K562 (cell line): Measurements from ENCODE around the gene ARAF. TPM values are rescaled to one million over a fixed set of nuclear protein-coding genes. Genes with fewer than 3 reads are reported as not detected.
A peak's percentile ranks its signal among the peaks of the same experiment; 100 is the strongest.

Experiments
- BRF1 ChIP-seq: IDR thresholded peaks from 3 replicates; pipeline ENCODE4 v1.6.1; 2011; ENCODE audit warnings: borderline replicate concordance, mild to moderate bottlenecking; ENCODE audit not compliant: insufficient read length; ENCODE audit errors: extremely low read depth
- CBX8 ChIP-seq: fragments of 200-600 bp; sonication (generic); IDR thresholded peaks from 2 replicates; pipeline ENCODE4 v1.6.1; 2012; ENCODE audit warnings: borderline replicate concordance, mixed run types, low read depth, mild to moderate bottlenecking, moderate library complexity, mixed read lengths, low read length, control low read depth, inconsistent platforms; ENCODE audit not compliant: poor library complexity, severe bottlenecking; ENCODE audit errors: extremely low read depth
- HDAC1 ChIP-seq, 2 experiments: fragments of 450-650 bp; IDR thresholded peaks; 2 replicates each; pipeline ENCODE4 v1.6.1; 2016 to 2017; ENCODE audit warnings: inconsistent platforms in 1 of 2, mild to moderate bottlenecking in 1 of 2, moderate library complexity in 1 of 2
- MXD1 ChIP-seq: fragments of 250-450 bp; sonication (Bioruptor Pico); IDR thresholded peaks from 2 replicates; pipeline ENCODE4 v1.8.0; 2021; ENCODE audit warnings: borderline replicate concordance, mild to moderate bottlenecking, moderate library complexity; ENCODE audit not compliant: poor library complexity, severe bottlenecking
- SAP30 ChIP-seq: fragments of 200-600 bp; sonication (generic); IDR thresholded peaks from 2 replicates; pipeline ENCODE4 v1.6.1; 2012; ENCODE audit warnings: borderline replicate concordance, low read depth, mild to moderate bottlenecking, moderate library complexity, low read length, control low read depth, inconsistent platforms; ENCODE audit not compliant: insufficient read depth, poor library complexity, severe bottlenecking
- SMARCA4 ChIP-seq: fragments of 450-650 bp; IDR thresholded peaks from 2 replicates; pipeline ENCODE4 v1.6.1; 2016
- SMARCB1 ChIP-seq: IDR thresholded peaks from 2 replicates; pipeline ENCODE4 v1.6.1; 2011; ENCODE audit warnings: improper control_type of control experiment, low read depth; ENCODE audit not compliant: insufficient read length
- SMARCC2 ChIP-seq: fragments of 450-650 bp; IDR thresholded peaks from 2 replicates; pipeline ENCODE4 v1.6.1; 2017; ENCODE audit warnings: antibody characterized with exemption, moderate library complexity, mild to moderate bottlenecking, low read depth
- TAF15 ChIP-seq: fragments of 200-400 bp; formaldehyde crosslinking; IDR thresholded peaks from 2 replicates; pipeline ENCODE4 v1.6.1; 2017; ENCODE audit warnings: mild to moderate bottlenecking, low read depth, low read length, moderate library complexity
- TCF15 ChIP-seq: fragments of 250-450 bp; sonication (Bioruptor Pico); IDR thresholded peaks from 2 replicates; pipeline ENCODE4 v1.8.0; 2022; ENCODE audit warnings: moderate library complexity, mild to moderate bottlenecking, inconsistent platforms
- USF2 ChIP-seq: sonication (generic); formaldehyde crosslinking; IDR thresholded peaks from 2 replicates; pipeline ENCODE4 v1.5.0; 2020; ENCODE audit warnings: missing genetic modification reagents
- ZBTB2 ChIP-seq: fragments of 450-650 bp; IDR thresholded peaks from 2 replicates; pipeline ENCODE4 v1.6.1; 2016; ENCODE audit warnings: antibody characterized with exemption
- ZFP36 ChIP-seq: fragments of 150-350 bp; IDR thresholded peaks from 2 replicates; pipeline ENCODE4 v1.6.1; 2018; ENCODE audit warnings: low read length, low read depth; ENCODE audit not compliant: partially characterized antibody
- ZNF12 ChIP-seq: sonication (generic); formaldehyde crosslinking; IDR thresholded peaks from 2 replicates; pipeline ENCODE4 v1.4.0; 2020; ENCODE audit warnings: mild to moderate bottlenecking, missing genetic modification reagents
- ZNF175 ChIP-seq: fragments of 200-800 bp; sonication (Bioruptor generic); IDR thresholded peaks from 2 replicates; pipeline ENCODE4 v1.6.1; 2016; ENCODE audit warnings: low read depth, mild to moderate bottlenecking, missing genetic modification characterization, missing compliant biosample characterization
- ZNF239 ChIP-seq: fragments of 250-450 bp; sonication (Bioruptor Pico); IDR thresholded peaks from 2 replicates; pipeline ENCODE4 v1.4.0; 2020; ENCODE audit warnings: mild to moderate bottlenecking
- ZNF57 ChIP-seq: fragments of 450-650 bp; formaldehyde crosslinking; IDR thresholded peaks from 2 replicates; pipeline ENCODE4 v1.4.0; 2020; ENCODE audit warnings: mild to moderate bottlenecking, moderate library complexity
- ZNF583 ChIP-seq: fragments of 250-450 bp; sonication (Bioruptor Pico); IDR thresholded peaks from 2 replicates; pipeline ENCODE4 v1.4.0; 2020
- ZNF699 ChIP-seq: fragments of 250-450 bp; sonication (Bioruptor Pico); IDR thresholded peaks from 2 replicates; pipeline ENCODE4 v1.8.0; 2021; ENCODE audit warnings: mild to moderate bottlenecking, moderate library complexity; ENCODE audit not compliant: insufficient replicate concordance
- ZNF778 ChIP-seq: fragments of 450-650 bp; formaldehyde crosslinking; IDR thresholded peaks from 2 replicates; pipeline ENCODE4 v1.4.0; 2020; ENCODE audit warnings: mild to moderate bottlenecking, moderate library complexity
- polyA plus RNA-seq, 8 experiments: library from polyadenylated mRNA; depleted of rRNA in 4 of 8; stranded (reverse) in 5 of 8; unstranded in 3 of 8; fragments of >200 nt; fragmentation: Nextera tagmentation in 2 of 8; fragmentation: Illumina TruSeq in 1 of 8; extraction: Ambion mirVana in 2 of 8; extraction: Trizol in 1 of 8; gene quantifications; 2 replicates each; pipeline versions ENCODE4 v1.2.1 to v1.2.3, GENCODE V29; 2011 to 2014; ENCODE audit warnings: inconsistent platforms in 1 of 8, missing spikeins in 1 of 8
- total RNA-seq, 7 experiments: library from RNA; depleted of rRNA in 6 of 7; stranded (reverse); fragments of >200 nt in 6 of 7; fragmentation: Illumina TruSeq in 2 of 7; extraction: Trizol in 2 of 7; gene quantifications; 2 replicates each; pipeline versions ENCODE4 v1.2.1 to v1.2.3, GENCODE V29; 2011 to 2021; ENCODE audit warnings: low replicate concordance in 1 of 7
- TF ChIP-seq, protein P1 (sequence below): sonication (generic); formaldehyde crosslinking; IDR thresholded peaks from 2 replicates; pipeline ENCODE4 v1.8.0; 2023; ENCODE audit warnings: mild to moderate bottlenecking, missing genetic modification reagents
- TF ChIP-seq, protein P2 (sequence below): fragments of 250-450 bp; sonication (Bioruptor Pico); IDR thresholded peaks from 2 replicates; pipeline ENCODE4 v1.8.0; 2022; ENCODE audit warnings: moderate library complexity, mild to moderate bottlenecking, inconsistent platforms

The ARAF gene
- total and polyA plus RNA-seq, 9 of the 15 experiments (the other 6 are each of a cell fraction or from before 2014, with no cell fraction given): 5.5 to 70.0 (median 29.4) TPM

DNA sequence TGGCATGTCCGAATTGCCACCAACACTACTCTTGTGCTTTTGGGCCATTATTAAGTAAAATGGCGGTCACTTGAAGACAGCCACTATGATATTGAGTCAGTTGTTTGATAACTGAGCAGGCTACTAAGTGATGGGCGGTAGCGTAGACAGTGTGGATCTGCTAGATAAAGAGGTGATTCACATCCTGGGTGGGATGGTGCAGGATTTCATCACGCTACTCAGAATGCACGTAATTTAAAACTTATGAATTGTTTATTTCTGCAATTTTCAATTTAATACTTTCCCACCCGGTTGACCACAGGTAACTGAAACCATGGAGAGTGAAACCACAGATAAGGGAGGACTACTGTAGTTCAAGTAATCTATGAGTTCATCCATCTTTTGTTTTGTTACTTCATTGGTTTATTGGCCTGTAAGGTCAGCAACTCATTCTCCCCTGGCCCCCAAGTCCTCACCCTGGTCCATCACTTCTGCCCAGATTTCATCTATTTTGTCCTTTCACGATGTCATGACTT lies 2.9 kb downstream of the ARAF start (continued):
- TF ChIP-seq ZBTB2: no peak
- no peak for TF ChIP-seq CBX8
- no peak for TF ChIP-seq ZNF583 (CRISPR knock-in tag)
- TF ChIP-seq ZNF699 (CRISPR knock-in tag): no peak
- TF ChIP-seq, protein P1, sequence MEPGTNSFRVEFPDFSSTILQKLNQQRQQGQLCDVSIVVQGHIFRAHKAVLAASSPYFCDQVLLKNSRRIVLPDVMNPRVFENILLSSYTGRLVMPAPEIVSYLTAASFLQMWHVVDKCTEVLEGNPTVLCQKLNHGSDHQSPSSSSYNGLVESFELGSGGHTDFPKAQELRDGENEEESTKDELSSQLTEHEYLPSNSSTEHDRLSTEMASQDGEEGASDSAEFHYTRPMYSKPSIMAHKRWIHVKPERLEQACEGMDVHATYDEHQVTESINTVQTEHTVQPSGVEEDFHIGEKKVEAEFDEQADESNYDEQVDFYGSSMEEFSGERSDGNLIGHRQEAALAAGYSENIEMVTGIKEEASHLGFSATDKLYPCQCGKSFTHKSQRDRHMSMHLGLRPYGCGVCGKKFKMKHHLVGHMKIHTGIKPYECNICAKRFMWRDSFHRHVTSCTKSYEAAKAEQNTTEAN (CRISPR knock-in tag): no peak
- peak; percentile 78 for TF ChIP-seq SMARCA4
- TF ChIP-seq ZFP36: no peak
- no peak for TF ChIP-seq TCF15
- peak; percentile 49; the same call in 1 of the 2 replicates for TF ChIP-seq SMARCC2
- no peak for TF ChIP-seq MXD1 (CRISPR knock-in tag)
- TF ChIP-seq, protein P2, sequence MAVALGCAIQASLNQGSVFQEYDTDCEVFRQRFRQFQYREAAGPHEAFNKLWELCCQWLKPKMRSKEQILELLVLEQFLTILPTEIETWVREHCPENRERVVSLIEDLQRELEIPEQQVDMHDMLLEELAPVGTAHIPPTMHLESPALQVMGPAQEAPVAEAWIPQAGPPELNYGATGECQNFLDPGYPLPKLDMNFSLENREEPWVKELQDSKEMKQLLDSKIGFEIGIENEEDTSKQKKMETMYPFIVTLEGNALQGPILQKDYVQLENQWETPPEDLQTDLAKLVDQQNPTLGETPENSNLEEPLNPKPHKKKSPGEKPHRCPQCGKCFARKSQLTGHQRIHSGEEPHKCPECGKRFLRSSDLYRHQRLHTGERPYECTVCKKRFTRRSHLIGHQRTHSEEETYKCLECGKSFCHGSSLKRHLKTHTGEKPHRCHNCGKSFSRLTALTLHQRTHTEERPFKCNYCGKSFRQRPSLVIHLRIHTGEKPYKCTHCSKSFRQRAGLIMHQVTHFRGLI: no peak
- TF ChIP-seq ZNF175: peak; percentile 88
- no peak for TF ChIP-seq ZNF12
- no peak for TF ChIP-seq SAP30
- no peak for TF ChIP-seq SMARCB1
- TF ChIP-seq ZNF239 (CRISPR knock-in tag): no peak
- no peak for TF ChIP-seq USF2 (CRISPR knock-in tag)
- TF ChIP-seq ZNF57: no peak
- no peak for TF ChIP-seq HDAC1 (IDR thresholded peaks at IDR 0.05)
- TF ChIP-seq ZNF778 (CRISPR knock-in tag): no peak
- no peak for TF ChIP-seq TAF15
- TF ChIP-seq BRF1: no peak
